K562 (cell line): ENCODE data around the gene BPIFB2. TPM values are rescaled to one million over a fixed set of nuclear protein-coding genes. Genes with fewer than 3 reads are reported as not detected.
"Not testable (repeated sequence)": the region's sequence is repeated elsewhere in the genome, so short reads cannot be mapped to it uniquely, and the experiment has no call there.

ENCODE experiments used
- ATAC-seq: fragments of 200-7000 bp; cut with Tn5 transposase; 3 replicates; pipeline ENCODE4 v1.9.1; 2020; ENCODE audit warnings: moderate library complexity
- BruUV-seq: library from RNA; stranded (reverse); fragments of 400-500 nt; replicated peaks from 2 replicates; lab custom pipeline; 2021; lab: Mats Ljungman, UMichigan
- CTCF ChIA-PET: fragments of 300-600 bp; formaldehyde crosslinking; extraction: SDS; loops from one replicate; lab custom pipeline; 2021; ENCODE audit warnings: low intra/inter-chr PET ratio; lab: Yijun Ruan, JAX
- POLR2A ChIA-PET: fragments of 300-600, 350-650 bp; sonication (Branson Sonifier 250); formaldehyde crosslinking; extraction: SDS; loops from one replicate; lab custom pipeline; 2021; ENCODE audit warnings: antibody characterized with exemption, inconsistent platforms; lab: Yijun Ruan, JAX
- DNase-seq, 4 experiments: peaks; one replicate each; pipeline versions ENCODE4 v3.0.0 to v3.0.0-alpha.2; 2011 to 2018; ENCODE audit warnings: low spot score in 3 of 4, mixed read lengths in 3 of 4; ENCODE audit errors: extremely low read depth in 1 of 4
- FAIRE-seq: peaks from 2 replicates; lab custom pipeline; 2011; peaks lifted over from hg19 to GRCh38; lab: Jason Lieb, UNC
- H2AFZ ChIP-seq: 2 replicates; pipeline ENCODE4 v1.6.0; 2011; ENCODE audit warnings: low read depth, low read length, control low read depth, inconsistent platforms
- H3K27ac ChIP-seq: fragments of 200-600 bp; 3 replicates; pipeline ENCODE4 v1.8.0; 2011; ENCODE audit warnings: low read depth, mild to moderate bottlenecking, control low read depth, inconsistent platforms, low read length, moderate library complexity, mixed read lengths; ENCODE audit errors: extremely low read depth
- H3K27me3 ChIP-seq, 2 experiments: fragments of 300-600 bp in 1 of 2; 2 replicates in 1 of 2; 3 replicates in 1 of 2; pipeline versions ENCODE4 v1.6.0 to v1.8.0; 2011; ENCODE audit warnings: inconsistent platforms in 2 of 2, low read length in 2 of 2, mild to moderate bottlenecking in 1 of 2, mixed read lengths in 1 of 2, moderate library complexity in 1 of 2; ENCODE audit not compliant: control insufficient read depth in 2 of 2, insufficient read depth in 2 of 2
- H3K36me3 ChIP-seq: fragments of 300-600 bp; 3 replicates; pipeline ENCODE4 v1.8.0; 2011; ENCODE audit warnings: mild to moderate bottlenecking, low read length, inconsistent platforms; ENCODE audit not compliant: control insufficient read depth, insufficient read depth
- H3K4me1 ChIP-seq, 2 experiments: fragments of 200-600 bp in 1 of 2; replicated peaks in 1 of 2; 2 replicates in 1 of 2; 3 replicates in 1 of 2; pipeline versions ENCODE4 v1.5.1 to v1.8.0; 2011; ENCODE audit warnings: inconsistent platforms in 2 of 2, low read length in 2 of 2, mild to moderate bottlenecking in 1 of 2, mixed read lengths in 1 of 2, moderate library complexity in 1 of 2; ENCODE audit not compliant: control insufficient read depth in 2 of 2, insufficient read depth in 2 of 2
- H3K4me2 ChIP-seq: 2 replicates; pipeline ENCODE4 v1.6.1; 2011; ENCODE audit warnings: low read length, control low read depth, inconsistent platforms, mixed read lengths; ENCODE audit not compliant: insufficient read depth
- H3K4me3 ChIP-seq: fragments of 200-600 bp; sonication (generic), shearing (Covaris generic); 2 replicates; pipeline ENCODE4 v1.5.1; 2016; ENCODE audit warnings: control low read depth, inconsistent platforms
- H3K79me2 ChIP-seq: fragments of 200-600 bp; 3 replicates; pipeline ENCODE4 v1.8.0; 2011; ENCODE audit warnings: low read length, inconsistent platforms; ENCODE audit not compliant: control insufficient read depth, insufficient read depth
- H3K9ac ChIP-seq, 2 experiments: 2 replicates each; pipeline versions ENCODE4 v1.6.0 to v1.6.1; 2011; ENCODE audit warnings: low read depth in 2 of 2, low read length in 2 of 2, control low read depth in 1 of 2, inconsistent platforms in 1 of 2, mild to moderate bottlenecking in 1 of 2, mixed read lengths in 1 of 2; ENCODE audit not compliant: insufficient read depth in 1 of 2
- H3K9me1 ChIP-seq: one replicate; pipeline ENCODE4 v1.6.0; 2011; ENCODE audit warnings: inconsistent platforms, mild to moderate bottlenecking, low read length, moderate library complexity; ENCODE audit not compliant: control insufficient read depth, insufficient read depth
- H3K9me3 ChIP-seq: replicated peaks from 2 replicates; pipeline ENCODE4 v1.5.1; 2011; ENCODE audit warnings: low read depth, low read length, inconsistent platforms; ENCODE audit not compliant: control insufficient read depth, insufficient read depth
- H4K20me1 ChIP-seq: replicated peaks from 2 replicates; pipeline ENCODE4 v1.6.1; 2011; ENCODE audit warnings: low read length, inconsistent platforms, mixed read lengths; ENCODE audit not compliant: control insufficient read depth, insufficient read depth
- CBX3 ChIP-seq, 2 experiments: IDR thresholded peaks; 1 replicate in 1 of 2; 2 replicates in 1 of 2; pipeline ENCODE4 v1.6.1; 2012; ENCODE audit warnings: inconsistent platforms in 2 of 2, low read length in 2 of 2, borderline replicate concordance in 1 of 2, control low read depth in 1 of 2
- CBX5 ChIP-seq: IDR thresholded peaks from 2 replicates; pipeline ENCODE4 v1.6.1; 2014; ENCODE audit warnings: low read depth, borderline replicate concordance
- TRIM28 ChIP-seq: fragments of 450-650 bp; IDR thresholded peaks from 2 replicates; pipeline ENCODE4 v1.6.1; 2017
- WGBS: fragments of 100-300 bp; shearing (Covaris generic); methylation state at CpG from one replicate; pipeline ENCODE4 v1.1.6; 2016; ENCODE audit warnings: low coverage, mixed read lengths; ENCODE audit not compliant: insufficient coverage; ENCODE audit errors: missing lambda C conversion rate; 5-methylcytosine and 5-hydroxymethylcytosine counted together
- in situ Hi-C: fragments of 300-500 bp; cut with MboI; formaldehyde crosslinking; loops from 4 replicates; pipeline ENCODE4 v1.15.0; 2018; ENCODE audit warnings: inconsistent platforms, mixed read lengths
- intact Hi-C: fragments of 100-400 bp; cut with micrococcal nuclease; formaldehyde crosslinking; loops from 2 replicates; pipeline ENCODE4 v1.14.2; 2022
- polyA plus RNA-seq, 8 experiments: library from polyadenylated mRNA; depleted of rRNA in 4 of 8; stranded (reverse) in 5 of 8; unstranded in 3 of 8; fragments of >200 nt; fragmentation: Nextera tagmentation in 2 of 8; fragmentation: Illumina TruSeq in 1 of 8; extraction: Ambion mirVana in 2 of 8; extraction: Trizol in 1 of 8; gene quantifications; 2 replicates each; pipeline versions ENCODE4 v1.2.1 to v1.2.3, GENCODE V29; 2011 to 2014; ENCODE audit warnings: inconsistent platforms in 1 of 8, missing spikeins in 1 of 8
- total RNA-seq, 7 experiments: library from RNA; depleted of rRNA in 6 of 7; stranded (reverse); fragments of >200 nt in 6 of 7; fragmentation: Illumina TruSeq in 2 of 7; extraction: Trizol in 2 of 7; gene quantifications; 2 replicates each; pipeline versions ENCODE4 v1.2.1 to v1.2.3, GENCODE V29; 2011 to 2021; ENCODE audit warnings: low replicate concordance in 1 of 7
- TF ChIP-seq, protein P1 (sequence below): fragments of 450-650 bp; IDR thresholded peaks from 2 replicates; pipeline ENCODE4 v1.6.1; 2018; ENCODE audit warnings: mild to moderate bottlenecking, low read depth; ENCODE audit not compliant: partially characterized antibody

The BPIFB2 gene
- total and polyA plus RNA-seq, 9 of the 15 experiments (the other 6 are each of a cell fraction or from before 2014, with no cell fraction given), result not detected

DNA sequence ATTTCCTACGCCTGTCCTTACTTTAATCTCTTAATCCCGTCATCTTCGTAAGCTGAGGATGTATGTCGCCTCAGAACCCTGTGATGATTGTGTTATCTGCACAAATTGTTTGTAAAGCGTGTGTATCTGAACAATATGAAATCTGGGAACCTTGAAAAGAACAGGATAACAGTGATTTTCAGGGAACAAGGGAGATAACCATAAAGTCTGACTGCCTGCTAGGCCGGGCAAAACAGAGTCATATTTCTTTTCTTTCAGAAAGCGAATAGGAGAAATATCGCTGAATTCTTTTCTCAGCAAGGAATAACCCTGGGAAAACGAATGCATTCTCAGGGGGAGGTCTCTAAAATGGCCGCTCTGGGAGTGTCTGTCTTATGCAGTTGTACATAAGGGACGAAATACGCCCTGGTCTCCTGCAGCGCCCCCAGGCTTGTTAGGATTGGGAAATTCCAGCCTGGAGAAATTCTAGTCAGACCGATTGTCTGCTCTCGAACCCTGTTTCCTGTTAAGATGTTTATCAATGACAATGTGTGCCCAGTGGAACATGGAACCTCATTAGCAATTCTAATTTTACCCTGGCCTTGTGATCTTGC lies 37.7 kb downstream of the BPIFB2 start:
- H3K4me1 ChIP-seq, H3K9me3 ChIP-seq, H3K27ac ChIP-seq, BruUV-seq, H3K9ac ChIP-seq, H3K4me2 ChIP-seq, H3K4me3 ChIP-seq, intact Hi-C loops, H3K9me1 ChIP-seq, H3K79me2 ChIP-seq, H4K20me1 ChIP-seq, in situ Hi-C loops, H2AFZ ChIP-seq, DNase-seq, ATAC-seq, FAIRE-seq, H3K36me3 ChIP-seq: not testable (repeated sequence)
- H3K27me3 ChIP-seq, result peaks cover 0 to 16% of the 10 kb centered on the region in 2 experiments; a peak in 2 of 5 replicates
- CTCF ChIA-PET, result interaction anchor here (0.7 kb wide), 1 partner anchor 70 kb away, joined by 3 read pairs; no protein-coding TSS in a partner anchor
- POLR2A ChIA-PET, result interaction anchor here (0.8 kb wide), 1 partner anchor 28 kb away, joined by 4 read pairs; no protein-coding TSS in a partner anchor
- 2% methylated on average over 15 of the region's 15 CpGs for WGBS
- TF ChIP-seq CBX3 (IDR thresholded peaks at IDR 0.05; ENCODE audit: borderline replicate concordance in 1 of 2, low read length in 2 of 2) (peak in 1 of 2 experiments; percentile 47; a peak in 1 of 3 replicates), CBX5 (peak; percentile 86; the same call in 1 of the 2 replicates), TRIM28 (peak; percentile 77; the same call in 1 of the 2 replicates)
- TF ChIP-seq, protein P1, sequence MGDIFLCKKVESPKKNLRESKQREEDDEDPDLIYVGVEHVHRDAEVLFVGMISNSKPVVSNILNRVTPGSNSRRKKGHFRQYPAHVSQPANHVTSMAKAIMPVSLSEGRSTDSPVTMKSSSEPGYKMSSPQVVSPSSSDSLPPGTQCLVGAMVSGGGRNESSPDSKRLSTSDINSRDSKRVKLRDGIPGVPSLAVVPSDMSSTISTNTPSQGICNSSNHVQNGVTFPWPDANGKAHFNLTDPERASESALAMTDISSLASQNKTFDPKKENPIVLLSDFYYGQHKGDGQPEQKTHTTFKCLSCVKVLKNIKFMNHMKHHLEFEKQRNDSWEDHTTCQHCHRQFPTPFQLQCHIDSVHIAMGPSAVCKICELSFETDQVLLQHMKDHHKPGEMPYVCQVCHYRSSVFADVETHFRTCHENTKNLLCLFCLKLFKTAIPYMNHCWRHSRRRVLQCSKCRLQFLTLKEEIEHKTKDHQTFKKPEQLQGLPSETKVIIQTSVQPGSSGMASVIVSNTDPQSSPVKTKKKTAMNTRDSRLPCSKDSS, result peak; percentile 17
